Measurements from ENCODE around the gene DKK2.

Gene DKK2, protein sequence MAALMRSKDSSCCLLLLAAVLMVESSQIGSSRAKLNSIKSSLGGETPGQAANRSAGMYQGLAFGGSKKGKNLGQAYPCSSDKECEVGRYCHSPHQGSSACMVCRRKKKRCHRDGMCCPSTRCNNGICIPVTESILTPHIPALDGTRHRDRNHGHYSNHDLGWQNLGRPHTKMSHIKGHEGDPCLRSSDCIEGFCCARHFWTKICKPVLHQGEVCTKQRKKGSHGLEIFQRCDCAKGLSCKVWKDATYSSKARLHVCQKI

GRCh38 chr4:107035819-107036583 is at the start of gene DKK2:
Gene DKK2 (minus strand): TSS chr4:107036313. CDS start chr4:107035591, 722 bp downstream.
- DNase-seq (ENCODE audit: low read depth) = no peak

GRCh38 chr4:107077192-107077591 is 41.1 kb upstream of the DKK2 start:
- DNase-seq (ENCODE audit: low read depth) = no peak

GRCh38 chr4:107072836-107073736 is 37.0 kb upstream of the DKK2 start:
- no peak for DNase-seq (ENCODE audit: low read depth)

- DNase-seq (ENCODE audit: low read depth) = no peak
Measured at GRCh38 chr4:107071108-107071507, 35.0 kb upstream of the DKK2 start.

DNA sequence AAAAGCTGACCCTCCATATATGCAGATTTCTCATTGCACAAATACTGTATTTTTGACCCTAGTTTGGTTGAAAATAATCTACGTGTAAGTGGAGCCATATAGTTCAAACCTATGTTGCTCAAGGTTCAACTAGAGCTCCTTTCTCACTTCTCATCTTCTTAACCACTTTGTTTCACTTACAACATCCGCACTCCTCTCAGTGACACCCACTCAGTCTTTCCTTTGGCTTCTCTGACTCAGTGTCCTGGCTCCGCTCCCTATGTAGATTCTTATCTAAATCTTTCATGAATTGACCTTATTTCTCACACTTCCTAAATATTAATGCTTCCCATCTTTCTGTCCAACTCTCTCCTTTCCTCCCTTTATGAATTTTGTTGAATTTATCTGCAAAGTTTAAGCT is 32.9 kb upstream of the DKK2 start:
- DNase-seq (ENCODE audit: low read depth) = no peak

- DNase-seq (ENCODE audit: low read depth) = no peak
Measured at GRCh38 chr4:107068116-107068515, 32.0 kb upstream of the DKK2 start.

DNA sequence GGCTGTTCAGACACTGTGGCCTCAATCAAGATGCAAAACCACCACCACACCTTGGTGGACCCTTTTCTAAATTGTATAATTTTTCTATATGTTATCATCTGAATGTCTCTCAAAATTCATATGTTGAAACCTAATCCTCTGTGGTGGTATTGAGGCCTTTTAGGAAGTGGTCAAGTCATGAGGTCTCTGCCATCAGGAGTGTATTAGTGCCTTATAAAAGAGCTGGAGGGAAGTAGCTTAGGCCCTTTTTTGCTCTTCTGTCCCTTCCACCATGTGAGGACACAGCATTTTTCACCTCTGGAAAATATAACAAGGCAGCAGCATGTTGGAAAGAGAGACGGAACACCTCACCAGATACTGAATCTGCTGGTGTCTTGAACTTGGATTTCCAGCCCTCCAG is 30.5 kb upstream of the DKK2 start:
- no peak for DNase-seq (ENCODE audit: low read depth)

DNA sequence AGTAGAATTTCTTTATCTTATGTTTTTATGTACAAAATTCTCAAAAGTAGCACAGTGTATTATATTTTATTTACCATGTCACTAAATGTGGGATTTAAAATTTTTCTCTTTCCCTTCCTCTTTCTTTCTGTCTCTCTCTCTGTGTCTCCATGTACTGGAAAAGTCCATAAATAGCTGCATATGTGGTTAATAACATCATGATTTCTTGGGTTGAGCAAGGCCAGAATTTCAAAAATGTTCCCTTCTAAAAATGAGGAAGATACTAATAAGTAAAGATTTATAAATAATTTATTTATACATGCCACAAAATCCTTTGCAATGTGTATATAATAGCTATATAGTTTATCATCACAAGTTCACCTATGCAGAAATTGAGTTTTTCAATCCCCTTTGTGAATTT is 29.1 kb upstream of the DKK2 start:
- no peak for DNase-seq (ENCODE audit: low read depth)

DNA sequence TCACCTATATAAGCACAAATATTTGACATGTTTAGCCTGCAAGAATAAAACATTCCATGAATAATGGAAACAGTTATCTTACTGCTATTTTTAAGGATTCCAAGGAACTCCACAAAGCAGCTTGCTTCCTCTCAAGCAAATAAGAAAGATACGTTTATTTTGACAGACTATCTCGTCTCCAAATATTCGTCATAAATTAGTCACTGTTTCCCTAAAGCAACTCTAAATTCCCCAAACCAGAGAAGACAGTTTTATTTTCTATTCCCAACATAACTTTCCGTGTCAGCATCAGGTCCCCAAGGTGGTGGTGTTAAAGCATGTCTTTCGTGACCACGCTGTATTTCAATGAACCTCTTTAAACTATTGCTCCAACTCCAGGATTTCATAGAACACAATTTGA is 24.3 kb upstream of the DKK2 start:
- DNase-seq (ENCODE audit: low read depth) = no peak

DNA sequence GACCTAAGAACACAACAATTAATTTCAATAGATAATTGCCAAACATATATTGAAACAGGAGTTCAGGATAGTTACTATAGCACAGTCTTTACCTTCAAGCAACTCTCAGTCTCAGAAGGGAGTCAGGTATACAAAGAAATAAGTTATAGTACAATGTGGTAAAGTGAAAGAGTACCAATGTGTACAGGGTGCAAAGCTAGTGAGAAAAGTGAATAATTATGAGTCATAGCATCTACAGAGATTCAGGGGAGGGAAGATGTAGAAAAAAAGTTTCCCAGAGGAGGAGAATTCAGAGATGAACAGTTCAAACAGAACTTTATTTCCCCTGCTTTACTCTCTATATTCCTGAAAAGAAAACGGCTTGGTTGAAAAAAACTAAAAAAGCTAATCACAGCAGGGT is 22.7 kb upstream of the DKK2 start:
- no peak for DNase-seq (ENCODE audit: low read depth)

GRCh38 chr4:107050525-107051135 is 14.5 kb upstream of the DKK2 start:
- DNase-seq (ENCODE audit: low read depth) = no peak

GRCh38 chr4:107046261-107046660 is 10.1 kb upstream of the DKK2 start:
- no peak for DNase-seq (ENCODE audit: low read depth)

DNA sequence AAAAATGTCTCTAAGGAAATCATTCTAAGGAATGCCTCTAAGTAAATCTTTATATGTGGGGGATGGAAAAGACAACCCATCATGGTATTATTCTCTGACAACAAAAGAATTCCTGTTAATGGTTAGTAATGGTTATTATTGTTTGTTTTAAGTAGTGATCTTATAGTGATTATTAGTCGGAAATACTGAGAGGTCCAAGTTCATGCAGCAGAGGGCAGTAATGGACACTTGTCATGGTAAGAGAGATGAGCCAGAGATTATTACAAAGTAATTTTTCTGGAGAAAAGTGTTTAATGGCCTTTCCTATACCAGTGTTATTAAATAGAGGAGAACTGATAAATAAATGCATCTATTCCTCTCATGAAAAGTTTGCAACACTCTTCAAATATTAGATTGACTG is 8.1 kb upstream of the DKK2 start:
- DNase-seq (ENCODE audit: low read depth) = no peak

- DNase-seq (ENCODE audit: low read depth) = no peak
Measured at GRCh38 chr4:107037199-107037584, 1.1 kb upstream of the DKK2 start.

- no peak for DNase-seq (ENCODE audit: low read depth)
Measured at GRCh38 chr4:107036584-107037198, 578 bp upstream of the DKK2 start.

DNA sequence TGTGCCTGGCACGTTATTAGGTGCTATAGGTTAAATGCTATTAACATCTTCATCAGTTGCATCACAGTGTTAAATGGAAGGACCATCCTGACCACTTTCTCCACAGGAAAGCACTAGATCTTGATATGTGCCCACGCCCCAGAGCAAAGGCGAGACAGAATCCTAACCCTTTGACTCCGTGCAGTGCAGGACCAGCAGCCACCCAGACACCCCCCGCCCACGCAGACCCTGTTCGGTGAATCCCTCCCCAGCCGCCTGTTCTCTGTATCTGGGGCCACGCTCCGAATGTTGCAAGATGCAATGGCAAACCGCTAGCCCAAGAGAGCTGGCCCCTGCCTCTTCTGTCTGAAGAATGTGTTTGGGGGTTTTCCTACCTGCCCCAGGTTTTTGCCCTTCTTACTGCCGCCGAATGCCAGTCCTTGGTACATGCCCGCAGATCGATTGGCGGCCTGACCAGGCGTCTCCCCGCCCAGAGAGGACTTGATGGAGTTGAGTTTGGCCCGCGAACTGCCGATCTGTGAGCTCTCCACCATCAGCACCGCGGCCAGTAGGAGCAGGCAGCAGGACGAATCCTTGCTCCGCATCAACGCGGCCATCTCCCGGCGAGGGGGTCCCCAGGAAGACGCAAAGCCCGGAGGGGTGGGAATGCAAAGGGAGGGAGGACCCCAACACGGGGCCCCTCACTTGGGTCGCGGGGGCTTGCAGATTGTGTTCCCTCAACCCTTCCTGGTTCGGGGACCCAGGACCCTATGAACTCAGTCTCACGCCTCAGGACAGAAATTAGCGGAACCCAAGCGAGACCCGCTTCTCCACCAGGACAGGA is 906 bp downstream of the DKK2 start:
- DNase-seq (ENCODE audit: low read depth) = no peak

DNA sequence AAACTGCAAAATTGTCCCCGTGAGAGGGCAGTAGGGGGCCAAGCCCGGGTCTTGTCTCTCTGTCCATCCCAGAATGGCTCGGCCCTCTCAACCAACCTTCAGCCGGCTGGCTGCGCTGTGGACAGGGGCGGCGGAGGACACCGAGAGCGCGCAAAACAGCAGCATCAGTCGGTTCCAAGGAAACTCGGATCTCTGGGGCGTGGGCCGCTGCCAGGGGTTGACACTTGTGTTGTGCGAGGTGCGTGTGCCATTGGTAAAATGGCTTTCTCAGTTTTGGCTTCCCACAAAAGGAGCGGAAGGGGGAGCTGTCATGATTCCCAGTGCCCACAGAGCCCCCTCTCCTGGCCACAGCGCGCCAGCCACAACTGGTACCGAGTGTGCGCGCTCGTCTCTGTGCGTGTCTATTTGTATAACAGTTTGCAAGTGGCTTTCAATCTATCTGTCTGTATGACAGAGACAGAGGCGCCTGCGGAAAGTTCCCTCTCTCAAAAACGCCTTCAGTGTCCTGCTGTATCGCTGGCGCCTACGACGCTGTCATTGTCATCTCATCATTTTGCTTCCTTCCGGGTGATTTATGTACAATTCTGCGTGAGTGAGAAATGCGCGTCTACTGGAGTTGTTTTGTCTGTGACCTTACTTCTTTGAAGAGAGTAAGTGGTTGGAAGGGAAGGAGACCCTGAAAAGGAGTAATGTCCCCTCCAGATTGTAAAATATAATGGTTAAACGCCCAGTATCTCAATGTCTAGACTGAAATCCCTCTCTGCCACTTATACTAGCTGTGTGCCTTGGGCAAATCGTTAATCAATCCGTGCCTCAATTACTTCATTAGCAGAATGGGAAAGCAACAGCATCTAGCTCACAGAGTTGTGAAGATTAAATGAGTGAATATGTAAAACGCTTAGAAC is 1.8 kb downstream of the DKK2 start:
- no peak for DNase-seq (ENCODE audit: low read depth)

DNA sequence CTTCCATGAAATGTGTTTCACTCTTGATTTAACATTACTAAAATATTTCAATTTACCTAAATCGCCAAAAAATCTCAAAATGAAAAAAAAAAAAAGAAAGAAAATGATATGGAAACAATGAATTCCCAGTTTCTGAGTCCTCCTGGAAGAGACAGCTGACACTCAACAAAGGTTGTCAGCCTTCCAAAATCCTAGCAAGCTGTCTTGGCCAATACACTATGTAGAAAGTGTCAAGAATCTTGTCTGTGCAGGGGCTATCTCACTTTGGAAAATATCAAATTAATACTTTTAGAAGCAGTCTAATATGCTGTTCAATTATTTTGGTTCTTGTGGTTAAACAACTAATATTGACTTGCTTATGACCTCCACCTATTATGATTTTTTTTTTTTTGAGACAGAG is 8.7 kb downstream of the DKK2 start:
- no peak for DNase-seq (ENCODE audit: low read depth)

GRCh38 chr4:107018344-107018735 is 17.8 kb downstream of the DKK2 start:
- DNase-seq (ENCODE audit: low read depth) = no peak
